Measurements from ENCODE around the gene RITA1. TPM values are rescaled to one million over a fixed set of nuclear protein-coding genes. Genes with fewer than 3 reads are reported as not detected.

The RITA1 gene
- total RNA-seq, 1 donor from 2014 or later, result 24.3 TPM

Other genes starting within 250 kb of the RITA1 start
- 13.6 and 62.9 TPM in 2 replicates for gene OAS3, start 247.2 kb upstream of the RITA1 start, total RNA-seq
- gene OAS2, start 207.2 kb upstream of the RITA1 start, total RNA-seq, result 35.9 and 80.4 TPM in 2 replicates
- 0.34 and 3.2 TPM in 2 replicates for gene DTX1, start 129.0 kb upstream of the RITA1 start, total RNA-seq
- gene RASAL1, start 50.0 kb upstream of the RITA1 start, total RNA-seq, result not detected in 2 replicates
- gene CFAP73, start 36.0 kb upstream of the RITA1 start, total RNA-seq, result not detected in 2 replicates
- 57.5 and 71.2 TPM in 2 replicates for gene DDX54, start 243 bp upstream of the RITA1 start, total RNA-seq
- gene TPCN1, start 35.7 kb downstream of the RITA1 start, total RNA-seq, result 28.1 and 29.5 TPM in 2 replicates
- 23.7 and 29.1 TPM in 2 replicates for gene SLC8B1, start 149.4 kb downstream of the RITA1 start, total RNA-seq
- 94.9 and 96.5 TPM in 2 replicates for gene PLBD2, start 172.9 kb downstream of the RITA1 start, total RNA-seq
- gene SDS, start 218.2 kb downstream of the RITA1 start, total RNA-seq, result not detected in 2 replicates
- 4.3 and 7.8 TPM in 2 replicates for gene SDSL, start 236.7 kb downstream of the RITA1 start, total RNA-seq